Neural progenitor cell (in vitro differentiated cells): ENCODE data around the gene XPO4.
"Not testable (repeated sequence)": the region's sequence is repeated elsewhere in the genome, so short reads cannot be mapped to it uniquely, and the experiment has no call there.

Experiments used
- CTCF ChIP-seq: fragments of 200-600 bp; sonication (generic); IDR thresholded peaks from 2 replicates; pipeline ENCODE4 v1.5.1; 2017; ENCODE audit warnings: antibody characterized with exemption, mild to moderate bottlenecking
- EZH2 ChIP-seq: fragments of 200-600 bp; sonication (generic); IDR thresholded peaks from 2 replicates; pipeline ENCODE4 v1.6.1; 2017; ENCODE audit warnings: antibody characterized with exemption, mild to moderate bottlenecking, moderate library complexity
- EZH2phosphoT487 ChIP-seq: fragments of 200-600 bp; sonication (generic); IDR thresholded peaks from 2 replicates; pipeline ENCODE4 v1.6.1; 2017; ENCODE audit warnings: antibody characterized with exemption

- TF ChIP-seq CTCF, EZH2phosphoT487, EZH2: not testable (repeated sequence)
These were observed 22.8 kb upstream of the XPO4 start for GRCh38 chr13:20925395-20925790.
